ENCODE results near the gene LMBRD2.

- no peak for TF ChIP-seq EZH2phosphoT487 (IDR thresholded peaks at IDR 0.05; ENCODE audit: insufficient read depth, low read depth)
- TF ChIP-seq EZH2 (IDR thresholded peaks at IDR 0.05; ENCODE audit: insufficient read depth, poor library complexity, severe bottlenecking), result no peak
These were observed 91.2 kb downstream of the LMBRD2 start for GRCh38 chr5:36060420-36060887.

All from GM23248 (cell line).